GM21723 (cell line): ENCODE results near the gene HSF4.

Experiments used
- ATAC-seq: cut with Tn5 transposase; IDR thresholded peaks from one replicate; pipeline ENCODE4 v1.9.1; 2021; ENCODE audit warnings: mild to moderate bottlenecking, moderate library complexity; ENCODE audit not compliant: unreplicated experiment

Gene HSF4

DNA sequence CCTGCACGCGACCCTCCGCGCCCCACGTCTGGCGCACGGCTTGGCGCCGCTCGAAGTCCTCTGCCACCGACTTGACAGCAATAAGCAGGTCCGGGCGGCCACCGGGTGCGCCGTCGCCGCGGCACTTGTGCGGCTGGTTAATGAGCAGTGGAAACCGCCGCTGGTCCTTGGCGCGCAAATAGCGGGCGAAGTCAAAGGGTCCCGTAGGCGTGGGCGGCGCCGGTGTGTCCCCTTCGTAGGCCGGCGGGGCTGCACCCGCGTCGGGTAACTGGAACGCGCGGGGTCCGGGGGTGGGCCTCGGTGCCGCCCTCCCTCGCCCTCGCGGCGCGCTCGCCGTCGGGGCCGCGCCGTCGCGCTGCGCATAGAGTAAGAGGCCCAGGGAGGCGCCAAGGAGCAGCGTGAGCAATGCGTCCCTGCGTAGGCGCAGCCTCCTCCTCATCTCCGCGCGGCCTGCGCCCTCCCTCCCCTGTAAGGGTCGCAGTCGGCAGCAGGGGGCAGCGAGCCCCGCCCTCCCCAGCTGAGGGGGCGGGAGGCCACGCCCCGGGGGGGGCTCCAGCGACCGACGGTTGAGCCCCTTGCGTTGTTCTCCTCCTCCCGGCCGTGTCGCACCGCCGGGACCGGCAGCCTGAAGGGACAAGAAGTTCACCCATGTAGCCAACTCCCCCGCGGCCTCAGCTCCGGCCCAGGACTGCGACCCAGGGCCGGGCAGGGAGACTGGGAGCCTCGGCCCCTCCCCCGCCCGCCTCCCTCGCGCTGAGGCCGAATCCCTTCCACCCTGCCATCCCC is 14.3 kb upstream of the HSF4 start:
- ATAC-seq = peak; percentile 45

DNA sequence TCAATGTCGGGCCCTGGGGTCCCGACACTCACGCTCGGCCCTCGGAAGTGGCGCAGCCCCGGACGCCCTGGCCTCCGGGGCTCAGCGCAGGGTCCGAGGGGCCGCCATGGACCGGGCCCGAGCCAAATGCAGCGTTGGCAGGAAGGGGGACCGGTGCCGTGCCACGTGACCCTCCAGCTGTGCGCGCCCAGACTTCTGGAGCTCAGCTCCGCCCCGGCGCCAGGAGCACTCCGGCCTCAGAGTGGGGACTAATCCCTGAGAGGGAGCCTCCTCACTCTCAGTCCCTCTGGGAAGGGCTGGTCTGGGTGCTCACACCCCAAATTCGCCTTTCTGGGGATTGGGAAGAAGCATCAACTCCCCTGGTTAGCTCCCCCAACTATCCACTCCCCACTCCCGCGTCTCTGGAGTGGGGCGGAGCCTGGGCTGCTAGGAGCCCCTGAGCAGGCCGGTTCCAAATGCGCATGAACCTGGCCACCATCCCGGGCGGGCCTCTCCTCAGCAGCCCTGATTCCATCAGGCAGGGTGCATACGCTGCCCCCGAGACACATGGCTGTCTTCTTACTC is 13.6 kb upstream of the HSF4 start, which contains the start of gene B3GNT9:
Gene B3GNT9 (minus strand): TSS at position 166 of the 564 bp plus-strand sequence. CDS start 513 bp downstream, outside the sequence.
- ATAC-seq = peak; percentile 53

- no peak for ATAC-seq
Observed at GRCh38 chr16:67151431-67152097, 13.0 kb upstream of the HSF4 start.

- ATAC-seq = no peak
Observed at GRCh38 chr16:67154578-67155294, 9.8 kb upstream of the HSF4 start.

DNA sequence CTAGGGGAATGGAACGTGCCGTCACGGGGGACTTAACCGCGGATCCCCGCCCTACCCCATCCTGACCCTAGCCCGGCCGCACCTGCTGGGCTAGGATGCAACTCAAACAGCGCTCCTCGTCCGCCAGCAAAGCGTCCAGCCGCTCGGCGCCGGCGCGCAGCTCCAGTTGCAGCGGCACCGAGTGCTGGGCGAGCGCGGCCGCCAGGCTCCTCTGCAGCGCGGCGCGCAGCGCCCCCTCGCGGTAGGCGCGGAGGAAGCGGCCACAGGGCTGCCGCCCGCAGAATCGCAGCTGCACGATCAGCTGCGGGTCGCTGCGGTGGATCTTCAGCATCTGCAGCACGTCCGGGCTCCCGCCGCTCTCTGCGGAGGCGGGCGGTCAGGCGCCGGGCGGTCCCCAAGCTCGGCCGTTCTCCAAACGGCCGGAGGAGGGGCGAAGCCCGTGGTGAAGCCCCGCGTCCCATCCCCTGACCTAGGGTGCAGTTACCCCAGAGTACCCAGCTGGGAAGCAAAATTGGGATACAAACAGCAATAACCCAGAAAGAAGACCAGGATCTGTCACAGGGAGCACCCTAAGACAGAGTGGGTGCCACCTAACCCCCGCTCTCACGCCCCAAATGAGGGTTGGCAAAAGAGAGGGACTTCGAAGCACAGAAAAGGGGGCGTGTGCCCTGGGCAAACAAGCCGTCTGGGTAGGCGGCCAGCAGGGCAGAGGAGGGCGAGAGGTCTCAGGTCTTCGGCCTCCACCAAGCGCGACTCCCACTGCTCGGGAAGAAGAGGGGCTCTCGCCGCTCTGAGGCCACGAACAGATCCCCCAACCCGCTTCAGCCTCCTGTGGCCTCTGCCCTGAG is 9.0 kb upstream of the HSF4 start:
- ATAC-seq = no peak

GRCh38 chr16:67156143-67156844 is 8.3 kb upstream of the HSF4 start:
- no peak for ATAC-seq

DNA sequence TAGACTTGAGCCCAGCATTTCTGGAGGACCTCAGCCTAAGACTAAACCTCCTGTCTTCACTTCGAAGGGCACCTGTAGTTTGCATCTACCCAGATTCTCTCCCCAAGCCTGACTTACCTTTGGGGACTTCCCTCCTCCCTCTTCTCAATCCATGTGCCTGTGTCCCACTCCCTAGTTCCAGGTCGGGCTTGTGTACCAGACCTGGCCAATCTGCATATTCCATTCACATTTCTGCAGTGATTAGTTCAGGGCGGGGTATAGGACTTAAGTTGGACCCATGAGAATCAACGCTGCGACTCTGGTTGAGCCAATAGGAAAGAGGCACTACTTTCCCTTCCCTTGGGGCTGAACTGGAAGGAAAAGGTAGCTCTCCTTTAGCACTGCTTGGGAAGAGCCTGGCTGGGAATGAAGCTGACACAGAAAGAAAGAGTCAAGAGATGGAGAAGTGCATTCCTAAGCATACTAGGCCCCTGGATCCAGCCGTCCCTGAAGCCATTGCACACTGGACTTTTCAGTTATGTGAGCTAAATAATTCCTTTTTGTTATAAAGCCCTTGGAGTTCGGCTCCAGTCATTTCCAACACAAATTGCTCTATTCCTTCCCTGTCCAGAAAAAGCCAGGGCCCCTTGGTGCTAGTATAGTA is 7.3 kb upstream of the HSF4 start:
- no peak for ATAC-seq

DNA sequence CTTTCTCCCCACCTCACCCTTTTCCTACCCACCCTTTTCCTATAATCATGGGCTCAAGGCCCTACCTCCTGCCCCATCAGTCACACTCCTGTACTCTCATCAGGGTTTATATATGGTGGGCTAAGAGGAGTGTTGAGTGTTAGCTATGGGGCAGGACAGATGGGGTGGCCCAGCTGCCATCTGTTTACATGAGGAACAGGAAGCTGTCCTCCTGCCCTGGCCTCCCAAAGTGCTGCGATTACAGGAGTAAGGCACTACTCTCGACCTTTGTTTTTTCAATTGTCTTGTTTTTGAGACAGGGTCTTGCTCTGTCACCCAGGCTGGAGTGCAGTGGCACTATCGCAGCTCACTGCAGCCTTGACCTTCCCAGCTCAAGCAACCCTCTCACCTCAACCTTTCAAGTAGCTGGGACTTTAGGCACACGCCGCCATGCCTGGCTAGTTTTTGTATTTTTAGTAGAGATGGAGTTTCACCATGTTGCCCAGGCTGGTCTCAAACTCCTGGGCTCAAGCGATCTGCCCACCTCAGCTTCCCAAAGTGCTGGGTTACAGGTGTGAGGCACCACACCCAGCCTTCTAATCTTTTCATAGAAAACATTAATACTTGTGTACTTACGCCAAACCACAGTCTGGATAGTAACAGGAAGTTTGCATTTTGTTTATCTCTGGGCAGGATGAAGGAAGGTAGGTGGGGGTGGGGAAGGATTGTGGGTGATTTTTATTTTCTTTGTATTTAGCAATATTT is 6.5 kb upstream of the HSF4 start:
- ATAC-seq = no peak

DNA sequence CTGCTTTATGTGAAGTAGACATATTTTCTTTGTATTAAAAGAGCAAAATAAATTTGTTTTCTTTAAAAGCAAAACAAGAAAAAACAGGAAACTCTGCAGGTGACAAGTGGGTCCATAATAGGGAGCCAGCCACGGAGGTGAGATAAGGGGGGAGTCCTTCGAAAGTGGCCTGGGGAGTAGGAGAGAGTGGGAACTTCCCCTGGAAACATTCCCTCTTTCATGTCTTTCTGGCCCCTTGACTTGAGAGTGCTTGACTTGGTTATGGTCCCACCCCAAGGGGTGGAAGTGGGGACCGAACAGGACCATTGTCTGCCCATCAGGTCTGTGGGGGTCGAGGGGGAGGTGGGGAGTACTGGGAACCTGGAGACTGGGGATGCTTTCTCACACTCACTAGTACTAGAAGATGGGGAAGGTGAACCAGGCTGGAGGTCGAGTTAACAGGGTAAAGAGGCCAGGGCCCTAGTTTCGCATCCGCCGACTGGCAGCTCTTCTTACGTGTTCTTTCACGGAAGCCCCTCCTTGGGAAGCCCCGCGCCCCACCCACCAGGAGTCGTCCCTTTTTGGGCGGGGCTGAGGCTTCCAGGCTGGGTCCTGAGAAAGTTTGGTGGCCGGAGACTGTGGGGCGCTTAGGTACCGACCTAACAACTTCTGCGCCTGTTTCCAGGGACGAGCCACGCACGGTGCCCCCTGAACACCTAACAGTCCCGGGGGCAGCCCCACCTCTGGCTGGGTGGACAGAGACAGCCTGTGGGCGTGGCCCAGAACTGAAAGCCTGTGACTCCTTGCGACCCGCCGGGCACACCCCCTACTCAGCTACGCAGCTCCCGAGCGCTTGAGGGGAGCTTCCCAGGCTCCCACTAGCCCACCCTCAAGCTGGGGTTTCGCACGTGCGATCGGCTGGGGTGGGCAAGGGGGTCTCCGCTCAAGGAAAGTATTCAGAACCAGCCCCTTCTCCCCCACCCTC is 5.6 kb upstream of the HSF4 start:
- ATAC-seq = peak; percentile 41

- no peak for ATAC-seq
Observed at GRCh38 chr16:67161595-67162058, 2.9 kb upstream of the HSF4 start.

- no peak for ATAC-seq
Observed at GRCh38 chr16:67162506-67163163, 1.9 kb upstream of the HSF4 start.

- no peak for ATAC-seq
Observed at GRCh38 chr16:67163164-67163998, 1.2 kb upstream of the HSF4 start.

GRCh38 chr16:67163999-67164558 is 466 bp upstream of the HSF4 start:
- no peak for ATAC-seq

- ATAC-seq = no peak
Observed at GRCh38 chr16:67165121-67166078, 855 bp downstream of the HSF4 start.
